SU-DHL-6 (cell line): ENCODE results near the gene POLR2C.

Experiments used
- EZH2phosphoT487 ChIP-seq: fragments of 200-600 bp; sonication (generic), shearing (Covaris generic); conservative IDR thresholded peaks from 2 replicates; pipeline ENCODE4 v1.6.1; 2018; ENCODE audit warnings: mild to moderate bottlenecking, antibody characterized with exemption, low read length, moderate library complexity, mixed read lengths
- TF ChIP-seq, protein P1 (sequence below): fragments of 200-600 bp; sonication (generic); IDR thresholded peaks from one replicate; pipeline ENCODE4 v1.5.1; 2017; ENCODE audit warnings: antibody characterized with exemption, mild to moderate bottlenecking, low read length, moderate library complexity; ENCODE audit not compliant: insufficient read depth, poor library complexity, severe bottlenecking

DNA sequence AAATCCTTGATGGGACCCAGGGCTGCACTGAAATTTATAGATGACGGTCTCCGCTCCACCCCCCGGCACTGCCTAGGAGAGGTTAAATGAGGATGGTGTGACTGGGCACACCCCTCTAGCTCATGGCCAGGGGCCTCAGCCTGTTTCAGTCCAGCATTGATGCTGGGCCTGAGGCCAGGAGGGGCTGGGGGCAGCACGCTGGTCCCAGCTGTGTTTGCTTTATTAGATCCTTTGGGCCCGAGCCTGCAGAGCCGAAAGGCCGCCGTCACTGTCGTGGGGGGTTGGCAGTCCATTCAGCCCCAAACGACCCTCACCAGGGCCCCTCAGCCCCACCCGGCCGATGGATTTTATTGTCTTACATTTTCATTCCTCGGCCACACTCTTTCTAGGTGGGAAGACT, 34.6 kb downstream of the POLR2C start:
- TF ChIP-seq, protein P1, sequence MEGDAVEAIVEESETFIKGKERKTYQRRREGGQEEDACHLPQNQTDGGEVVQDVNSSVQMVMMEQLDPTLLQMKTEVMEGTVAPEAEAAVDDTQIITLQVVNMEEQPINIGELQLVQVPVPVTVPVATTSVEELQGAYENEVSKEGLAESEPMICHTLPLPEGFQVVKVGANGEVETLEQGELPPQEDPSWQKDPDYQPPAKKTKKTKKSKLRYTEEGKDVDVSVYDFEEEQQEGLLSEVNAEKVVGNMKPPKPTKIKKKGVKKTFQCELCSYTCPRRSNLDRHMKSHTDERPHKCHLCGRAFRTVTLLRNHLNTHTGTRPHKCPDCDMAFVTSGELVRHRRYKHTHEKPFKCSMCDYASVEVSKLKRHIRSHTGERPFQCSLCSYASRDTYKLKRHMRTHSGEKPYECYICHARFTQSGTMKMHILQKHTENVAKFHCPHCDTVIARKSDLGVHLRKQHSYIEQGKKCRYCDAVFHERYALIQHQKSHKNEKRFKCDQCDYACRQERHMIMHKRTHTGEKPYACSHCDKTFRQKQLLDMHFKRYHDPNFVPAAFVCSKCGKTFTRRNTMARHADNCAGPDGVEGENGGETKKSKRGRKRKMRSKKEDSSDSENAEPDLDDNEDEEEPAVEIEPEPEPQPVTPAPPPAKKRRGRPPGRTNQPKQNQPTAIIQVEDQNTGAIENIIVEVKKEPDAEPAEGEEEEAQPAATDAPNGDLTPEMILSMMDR: no peak
- no peak for TF ChIP-seq EZH2phosphoT487
